Type B pancreatic cell (in vitro differentiated cells): ENCODE results near the gene BCL11A. TPM values are rescaled to one million over a fixed set of nuclear protein-coding genes. Genes with fewer than 3 reads are reported as not detected.

ENCODE experiments used
- DNase-seq: peaks from one replicate; pipeline ENCODE4 v3.0.0; 2021; ENCODE audit warnings: mixed read lengths; ENCODE audit not compliant: unreplicated experiment; ENCODE audit errors: extremely low spot score
- H3K27ac Mint-ChIP-seq: 2 replicates; pipeline ENCODE4 v1.8.0; 2021; ENCODE audit warnings: mild to moderate bottlenecking, mixed read lengths
- H3K27me3 Mint-ChIP-seq: 2 replicates; pipeline ENCODE4 v1.8.0; 2021; ENCODE audit warnings: mixed read lengths
- H3K36me3 Mint-ChIP-seq: 2 replicates; pipeline ENCODE4 v1.8.0; 2021; ENCODE audit warnings: mixed read lengths
- H3K4me1 Mint-ChIP-seq: one replicate; pipeline ENCODE4 v1.8.0; 2021; ENCODE audit warnings: mixed read lengths; ENCODE audit not compliant: unreplicated experiment
- H3K4me3 Mint-ChIP-seq: 2 replicates; pipeline ENCODE4 v1.8.0; 2021; ENCODE audit warnings: mild to moderate bottlenecking, mixed read lengths
- H3K9me3 Mint-ChIP-seq: 2 replicates; pipeline ENCODE4 v1.8.0; 2021; ENCODE audit warnings: mixed read lengths
- CTCF ChIP-seq: fragments of 200-600 bp; sonication (generic); conservative IDR thresholded peaks from 2 replicates; pipeline ENCODE4 v1.5.0; 2021; ENCODE audit warnings: antibody characterized with exemption, mild to moderate bottlenecking
- total RNA-seq: library from RNA; stranded (reverse); gene quantifications from 2 replicates; pipeline ENCODE4 v1.2.1, GENCODE V29; 2021; ENCODE audit warnings: low replicate concordance

BCL11A gene
- total RNA-seq, 1 donor from 2014 or later = 53.1 TPM

- Mint-ChIP-seq H3K36me3 (peaks cover 43% of the 10 kb centered on the region), H3K4me3 (no peak overlapping the region), H3K27me3 (no peaks in the 10 kb centered on the region), H3K4me1 (peaks cover 26% of the 10 kb centered on the region), H3K27ac (no peak overlapping the region), H3K9me3 (peaks cover 9% of the 10 kb centered on the region)
- TF ChIP-seq CTCF = no peak
- DNase-seq = no peak
Measured at GRCh38 chr2:60489289-60489688, 64.2 kb downstream of the BCL11A start.

GRCh38 chr2:60488291-60488690 is 65.2 kb downstream of the BCL11A start:
- Mint-ChIP-seq H3K27ac (no peak overlapping the region), H3K9me3 (peaks cover 9% of the 10 kb centered on the region), H3K4me3 (no peak overlapping the region), H3K27me3 (no peaks in the 10 kb centered on the region), H3K4me1 (peaks cover 27% of the 10 kb centered on the region), H3K36me3 (peaks cover 43% of the 10 kb centered on the region)
- TF ChIP-seq CTCF = no peak
- DNase-seq = no peak

- Mint-ChIP-seq H3K36me3 (peaks cover 39% of the 10 kb centered on the region), H3K9me3 (peaks cover 9% of the 10 kb centered on the region), H3K4me1 (peaks cover 31% of the 10 kb centered on the region), H3K4me3 (no peak overlapping the region), H3K27me3 (no peaks in the 10 kb centered on the region), H3K27ac (no peak overlapping the region)
- TF ChIP-seq CTCF = no peak
- no peak for DNase-seq
Measured at GRCh38 chr2:60487174-60487573, 66.3 kb downstream of the BCL11A start.

GRCh38 chr2:60486551-60486950 is 66.9 kb downstream of the BCL11A start:
- Mint-ChIP-seq H3K4me3 (no peak overlapping the region), H3K27me3 (no peaks in the 10 kb centered on the region), H3K4me1 (peaks cover 37% of the 10 kb centered on the region), H3K27ac (no peak overlapping the region), H3K9me3 (peaks cover 6% of the 10 kb centered on the region), H3K36me3 (peaks cover 41% of the 10 kb centered on the region)
- DNase-seq = no peak
- TF ChIP-seq CTCF = no peak

GRCh38 chr2:60486067-60486466 is 67.4 kb downstream of the BCL11A start:
- no peak overlapping the region for H3K27ac Mint-ChIP-seq
- DNase-seq = no peak
- H3K4me3 Mint-ChIP-seq = no peak overlapping the region
- peaks cover 43% of the 10 kb centered on the region for H3K36me3 Mint-ChIP-seq
- H3K27me3 Mint-ChIP-seq = no peaks in the 10 kb centered on the region
- H3K4me1 Mint-ChIP-seq = peaks cover 41% of the 10 kb centered on the region
- TF ChIP-seq CTCF = no peak
- H3K9me3 Mint-ChIP-seq = peaks cover 5% of the 10 kb centered on the region

- no peak overlapping the region for H3K4me3 Mint-ChIP-seq
- H3K36me3 Mint-ChIP-seq = peaks cover 43% of the 10 kb centered on the region
- H3K4me1 Mint-ChIP-seq = peaks cover 43% of the 10 kb centered on the region
- TF ChIP-seq CTCF = no peak
- DNase-seq = no peak
- no peaks in the 10 kb centered on the region for H3K27me3 Mint-ChIP-seq
- H3K27ac Mint-ChIP-seq = no peak overlapping the region
- H3K9me3 Mint-ChIP-seq = peaks cover 3% of the 10 kb centered on the region
Measured at GRCh38 chr2:60485550-60485949, 67.9 kb downstream of the BCL11A start.
